ENCODE data around the gene B4GALT1.

- TF ChIP-seq POLR2A (IDR thresholded peaks at IDR 0.05; ENCODE audit: low read depth, low read length) (no peak), POLR2AphosphoS5 (IDR thresholded peaks at IDR 0.05; ENCODE audit: low read depth, low read length) (no peak), TAF1 (IDR thresholded peaks at IDR 0.05; ENCODE audit: borderline replicate concordance, low read depth, low read length) (no peak)
These were observed 10.5 kb upstream of the B4GALT1 start for GRCh38 chr9:33177639-33178038.

Measured in GM12892 (cell line).